DMS53 treated with DMSO at 0.1 percent for 48 hours (cell line): ENCODE measurements around the gene CEND1.

ENCODE experiments used
- DNase-seq: peaks from one replicate; lab custom pipeline; 2025; ENCODE audit not compliant: unreplicated experiment; lab: John Stamatoyannopoulos, UW

The CEND1 gene

GRCh38 chr11:813072-813455 lies 23.2 kb upstream of the CEND1 start:
- no peak for DNase-seq

- DNase-seq = no peak
These were observed 22.5 kb upstream of the CEND1 start for GRCh38 chr11:812390-812789.

GRCh38 chr11:811446-812245 lies 21.8 kb upstream of the CEND1 start:
- DNase-seq = no peak

GRCh38 chr11:810040-810567 lies 20.2 kb upstream of the CEND1 start:
- no peak for DNase-seq

- DNase-seq = peak; percentile 97
These were observed 19.6 kb upstream of the CEND1 start, which contains the start of gene RPLP2 for GRCh38 chr11:809287-810039. Gene RPLP2, plus strand, starts transcription at chr11:809967. Its CDS starts 268 bp downstream, at chr11:810235.

GRCh38 chr11:808427-809286 lies 18.8 kb upstream of the CEND1 start:
- DNase-seq = no peak

GRCh38 chr11:804599-804964 lies 14.7 kb upstream of the CEND1 start:
- no peak for DNase-seq

- DNase-seq = no peak
These were observed 14.1 kb upstream of the CEND1 start for GRCh38 chr11:803770-804598.

- no peak for DNase-seq
These were observed 13.5 kb upstream of the CEND1 start for GRCh38 chr11:803467-803742.

- no peak for DNase-seq
These were observed 13.0 kb upstream of the CEND1 start for GRCh38 chr11:802693-803466.

GRCh38 chr11:802018-802617 lies 12.2 kb upstream of the CEND1 start:
- DNase-seq = no peak

- no peak for DNase-seq
These were observed 11.3 kb upstream of the CEND1 start for GRCh38 chr11:801097-801780.

GRCh38 chr11:800473-800872 lies 10.6 kb upstream of the CEND1 start:
- no peak for DNase-seq

GRCh38 chr11:799641-800316 lies 9.9 kb upstream of the CEND1 start:
- DNase-seq = no peak

- peak; percentile 70 for DNase-seq
These were observed 8.3 kb upstream of the CEND1 start, which contains the start of gene SLC25A22 for GRCh38 chr11:798093-798713. Gene SLC25A22, minus strand, starts transcription at chr11:798281. Its CDS starts 3,275 bp downstream, at chr11:795006.

GRCh38 chr11:797296-798092 lies 7.6 kb upstream of the CEND1 start:
- peak; percentile 47 for DNase-seq
